NCI-H2171 treated with DMSO at 0.1 percent for 48 hours (cell line): ENCODE results near the gene SCAMP1.
"Not testable (repeated sequence)": the region's sequence is repeated elsewhere in the genome, so short reads cannot be mapped to it uniquely, and the experiment has no call there.

ENCODE experiments used
- DNase-seq: peaks from one replicate; lab custom pipeline; 2025; lab: John Stamatoyannopoulos, UW

The SCAMP1 gene

DNA sequence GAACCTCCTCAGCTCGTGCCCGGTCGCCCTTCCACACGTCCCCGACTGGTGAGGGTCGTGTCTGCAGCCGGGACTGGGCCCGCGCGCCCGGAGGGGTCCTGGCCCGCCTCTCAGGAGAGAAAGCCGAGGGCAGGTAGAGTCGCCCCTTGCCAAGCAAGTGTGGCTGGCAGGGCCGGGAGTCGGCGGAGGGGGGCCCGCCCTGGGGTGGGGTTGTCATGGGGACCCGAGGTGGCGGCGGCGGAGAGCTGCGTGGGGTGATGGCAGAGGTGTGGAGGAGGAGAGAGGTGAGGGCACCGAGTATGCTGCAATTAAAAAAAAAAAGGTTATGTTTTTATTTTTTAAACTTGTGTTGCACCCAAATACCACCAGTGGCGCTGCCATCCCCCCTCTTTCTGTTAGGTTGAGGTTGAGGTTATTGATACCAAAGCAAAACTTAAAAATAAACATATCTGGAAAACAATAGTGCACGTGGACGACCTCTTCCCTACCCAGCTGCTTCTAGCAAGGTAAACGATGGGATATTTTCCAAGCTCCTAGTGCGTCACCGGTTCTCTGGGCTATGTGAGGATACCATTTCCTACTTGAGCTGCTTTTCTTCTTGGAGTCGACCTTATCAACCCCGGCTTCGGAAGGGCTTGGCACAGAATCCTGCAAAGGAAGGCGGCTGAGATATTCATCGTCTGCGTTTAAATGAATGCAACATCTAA is 660 bp downstream of the SCAMP1 start:
- DNase-seq, result peak; percentile 82

GRCh38 chr5:78361631-78361993 is 1.2 kb downstream of the SCAMP1 start:
- DNase-seq, result no peak

DNA sequence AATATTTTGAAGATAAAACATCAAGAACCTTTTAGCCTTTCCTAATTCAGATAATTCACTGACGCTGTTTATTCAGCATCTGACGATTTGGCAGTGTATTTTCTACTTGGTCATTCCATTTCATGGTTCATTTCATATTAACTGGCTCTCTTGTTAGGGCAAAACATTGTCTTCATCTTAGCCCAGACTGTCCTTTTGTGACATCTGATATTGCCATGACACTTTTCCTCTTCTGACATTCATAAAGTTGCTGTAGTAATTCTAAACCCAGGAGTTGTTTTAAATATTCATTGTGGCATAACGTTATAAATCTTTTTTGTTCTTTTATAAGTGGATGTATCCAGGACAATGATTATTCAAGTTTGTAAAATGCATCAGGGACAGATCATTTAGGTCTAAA is 1.8 kb downstream of the SCAMP1 start:
- DNase-seq, result peak; percentile 7

GRCh38 chr5:78364005-78364404 is 3.6 kb downstream of the SCAMP1 start:
- no peak for DNase-seq

- DNase-seq, result peak; percentile 55
These were observed 7.0 kb downstream of the SCAMP1 start for GRCh38 chr5:78367318-78367991.

DNA sequence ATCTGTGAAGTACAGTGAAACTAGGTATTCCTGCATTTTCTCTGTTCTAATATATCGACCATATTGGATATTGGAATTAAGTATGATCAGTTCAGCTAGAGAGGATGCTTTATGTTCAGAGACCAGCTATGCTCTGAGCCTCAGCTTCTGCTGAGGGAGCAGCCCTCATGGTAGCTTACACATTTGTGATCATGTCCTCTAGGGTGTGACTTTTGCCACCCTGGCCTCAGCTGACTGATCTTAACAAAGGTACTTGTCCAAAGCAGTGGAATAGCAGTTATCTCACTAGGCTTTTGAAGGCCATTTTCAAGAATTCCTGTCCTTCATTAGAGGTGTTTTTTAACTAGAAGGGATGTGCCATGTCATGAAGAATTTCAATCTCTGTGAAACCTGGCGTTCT is 9.3 kb downstream of the SCAMP1 start:
- no peak for DNase-seq

- DNase-seq, result no peak
These were observed 12.8 kb downstream of the SCAMP1 start for GRCh38 chr5:78373231-78373630.

DNA sequence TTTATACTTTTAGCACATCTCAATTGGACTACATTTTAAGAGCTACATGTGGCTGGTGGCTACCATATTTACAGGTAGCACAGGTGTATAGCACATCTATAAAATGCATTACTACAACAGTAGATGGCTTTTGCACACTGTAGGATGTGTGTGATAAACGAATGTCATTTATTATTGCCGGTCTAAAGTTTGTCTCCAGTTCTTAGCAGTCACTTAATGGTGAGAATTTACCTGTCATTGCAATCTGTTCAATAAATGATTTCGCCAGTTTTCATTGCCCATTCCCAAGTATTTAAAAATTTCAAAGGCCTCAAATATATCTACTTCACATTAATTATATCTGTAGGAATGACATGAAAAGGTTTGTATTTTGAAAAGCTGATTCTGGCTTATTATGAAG is 15.9 kb downstream of the SCAMP1 start:
- no peak for DNase-seq

- DNase-seq, result no peak
These were observed 16.8 kb downstream of the SCAMP1 start for GRCh38 chr5:78377056-78377717.

DNA sequence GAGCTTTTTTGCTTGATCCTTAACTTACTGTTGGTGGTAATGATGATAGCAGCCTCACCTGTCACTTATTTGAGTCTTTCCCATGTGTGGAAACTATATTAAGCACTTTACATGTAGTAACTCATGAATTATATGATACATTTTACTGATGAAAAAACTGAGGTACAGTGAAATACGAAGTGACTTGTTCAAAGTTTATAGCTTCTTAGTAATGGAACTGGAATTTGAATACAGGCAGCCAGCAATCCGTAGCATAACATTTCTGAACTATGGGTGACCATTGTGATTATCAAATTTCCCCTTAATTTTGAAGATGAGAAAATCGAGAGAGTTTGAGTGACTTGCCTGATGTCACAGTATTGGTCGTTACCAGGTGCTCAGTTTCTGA is 17.3 kb downstream of the SCAMP1 start:
- no peak for DNase-seq

- peak; percentile 44 for DNase-seq
These were observed 27.2 kb downstream of the SCAMP1 start for GRCh38 chr5:78387468-78388153.

DNA sequence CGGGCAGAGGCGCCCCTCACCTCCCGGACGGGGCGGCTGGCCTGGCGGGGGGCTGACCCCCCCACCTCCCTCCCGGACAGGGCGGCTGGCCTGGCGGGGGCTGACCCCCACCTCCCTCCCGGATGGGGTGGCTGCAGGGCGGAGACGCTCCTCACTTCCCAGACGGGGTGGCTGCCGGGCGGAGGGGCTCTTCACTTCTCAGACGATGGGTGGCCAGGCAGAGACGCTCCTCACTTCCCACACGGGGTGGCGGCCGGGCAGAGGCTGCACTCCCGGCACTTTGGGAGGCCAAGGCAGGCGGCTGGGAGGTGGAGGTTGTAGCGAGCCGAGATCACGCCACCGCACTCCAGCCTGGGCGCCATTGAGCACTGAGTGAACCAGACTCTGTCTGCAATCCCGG is 30.9 kb downstream of the SCAMP1 start:
- DNase-seq, result not testable (repeated sequence)

GRCh38 chr5:78397831-78398230 is 37.4 kb downstream of the SCAMP1 start:
- no peak for DNase-seq

DNA sequence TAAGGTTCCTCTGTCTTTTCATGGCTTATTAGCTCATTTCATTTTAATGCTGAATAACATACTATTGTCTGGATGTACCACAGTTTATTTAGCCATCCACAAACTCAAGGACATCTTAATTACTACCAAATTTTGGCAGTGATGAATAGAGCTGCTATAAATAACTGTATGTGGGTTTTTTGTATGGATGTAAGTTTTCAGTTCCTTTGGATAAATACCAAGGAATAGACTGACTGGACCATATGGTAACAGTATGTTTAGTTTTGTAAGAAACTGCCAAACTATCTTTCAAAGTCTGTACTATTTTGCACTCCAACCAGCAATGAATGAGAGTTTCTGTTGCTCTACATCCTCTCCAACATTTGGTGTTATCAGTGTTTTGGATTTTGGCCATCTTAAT is 38.7 kb downstream of the SCAMP1 start:
- DNase-seq, result no peak

DNA sequence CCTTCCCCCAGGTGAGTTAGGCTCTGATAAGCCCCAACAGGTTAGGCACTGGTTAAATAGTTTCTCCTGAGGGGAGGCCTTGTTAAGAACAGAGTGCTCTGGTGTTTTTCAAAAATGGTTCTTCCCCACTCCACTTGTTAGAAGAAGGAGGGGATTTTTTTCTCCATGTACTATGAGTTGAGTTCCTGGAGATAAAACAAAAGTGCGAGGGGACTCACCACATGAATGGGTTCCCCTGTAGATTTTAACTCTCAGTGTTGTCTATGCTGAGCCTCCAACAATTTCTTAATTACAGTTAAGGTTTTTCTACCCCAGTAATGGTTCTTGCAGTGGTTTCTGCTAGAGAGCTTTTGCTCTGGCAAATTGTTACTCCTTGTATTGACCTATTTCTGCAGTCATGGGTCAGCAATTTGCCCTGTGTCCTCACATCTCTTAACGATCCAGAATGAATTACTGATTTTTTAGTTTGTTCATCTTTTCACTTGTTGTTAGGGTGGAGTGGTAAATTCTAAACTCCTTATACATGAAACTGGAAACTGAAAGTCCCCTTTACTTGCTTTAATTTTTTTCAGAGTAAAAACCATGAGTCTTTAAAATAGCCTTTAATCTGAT is 44.4 kb downstream of the SCAMP1 start:
- no peak for DNase-seq

DNA sequence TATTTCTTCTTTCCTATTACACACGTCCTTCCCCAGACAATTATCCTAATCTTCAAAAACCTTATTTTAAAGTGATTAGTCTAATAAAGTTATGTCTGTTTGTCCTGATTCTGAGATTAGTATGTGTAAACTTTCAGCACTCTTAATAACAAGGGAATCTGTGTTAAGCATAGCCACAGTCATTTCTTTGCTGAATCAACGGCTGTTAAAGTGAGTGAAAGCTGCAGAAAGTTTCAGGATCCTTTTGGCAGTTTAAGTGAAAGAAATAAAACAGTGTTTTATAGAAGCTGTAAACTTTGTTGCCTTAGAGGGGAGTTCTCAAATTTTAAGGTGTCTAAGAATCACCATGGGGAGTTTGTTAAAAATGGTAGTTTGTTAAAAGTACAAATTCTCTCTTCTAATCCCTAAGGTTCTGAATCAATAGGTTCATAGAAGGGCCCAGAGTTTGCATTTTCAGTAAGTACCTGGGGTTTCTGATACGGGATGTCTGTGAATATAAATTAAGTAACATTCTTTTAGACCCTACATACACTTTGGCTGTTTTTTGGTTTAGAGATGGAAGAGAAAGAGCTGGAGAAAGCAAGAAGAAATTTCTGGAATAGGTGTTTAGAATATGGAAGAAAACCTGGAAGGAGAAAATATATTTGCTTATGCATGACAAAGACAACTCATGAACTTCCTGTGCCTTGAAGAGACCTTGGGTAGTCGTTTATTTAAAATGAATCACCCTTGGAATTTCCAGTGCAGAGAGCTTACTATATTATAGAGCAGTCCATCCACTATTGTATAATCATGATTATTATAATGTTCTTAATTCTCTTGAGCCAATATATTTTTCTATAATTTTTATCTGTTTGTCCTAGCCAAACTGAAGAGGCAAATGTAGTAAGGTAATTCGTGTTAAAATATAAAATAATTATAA is 45.7 kb downstream of the SCAMP1 start:
- DNase-seq, result no peak

DNA sequence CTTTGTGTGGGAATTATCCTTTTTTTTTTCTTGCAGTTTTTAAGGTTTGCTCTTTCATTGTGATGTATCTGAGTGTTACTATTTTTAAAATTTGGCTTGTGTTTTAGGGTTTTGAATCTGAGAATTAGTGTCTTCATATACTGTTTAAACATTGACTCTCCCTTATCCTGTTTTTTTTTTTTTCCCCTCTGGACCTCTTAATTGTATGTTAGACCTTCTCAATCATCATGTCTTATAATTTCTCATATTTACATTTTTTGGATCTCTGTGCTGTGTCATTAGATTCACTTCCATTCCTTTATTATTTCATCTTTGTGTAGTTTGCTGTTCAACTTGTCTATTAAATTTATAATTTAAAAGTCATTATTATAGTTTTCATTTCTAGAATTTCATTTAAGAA is 47.0 kb downstream of the SCAMP1 start:
- no peak for DNase-seq

DNA sequence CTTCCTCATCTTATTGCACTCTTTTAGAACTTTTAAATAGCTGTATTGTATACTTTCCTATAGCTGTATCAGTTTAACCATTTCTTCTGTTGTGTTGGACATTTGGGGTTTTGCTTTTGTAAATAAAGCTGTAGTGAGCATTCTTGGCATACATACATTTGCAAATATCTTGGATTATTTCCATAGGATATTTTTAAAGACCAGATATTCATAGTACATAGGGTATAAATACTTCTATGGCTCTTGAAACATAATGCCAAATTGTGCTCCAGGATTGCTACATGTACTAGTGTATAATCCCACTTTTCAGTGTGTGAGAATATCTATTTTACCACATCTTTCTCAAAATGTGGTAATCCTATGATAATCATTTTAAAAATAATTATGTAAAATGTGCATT is 51.2 kb downstream of the SCAMP1 start:
- no peak for DNase-seq

DNA sequence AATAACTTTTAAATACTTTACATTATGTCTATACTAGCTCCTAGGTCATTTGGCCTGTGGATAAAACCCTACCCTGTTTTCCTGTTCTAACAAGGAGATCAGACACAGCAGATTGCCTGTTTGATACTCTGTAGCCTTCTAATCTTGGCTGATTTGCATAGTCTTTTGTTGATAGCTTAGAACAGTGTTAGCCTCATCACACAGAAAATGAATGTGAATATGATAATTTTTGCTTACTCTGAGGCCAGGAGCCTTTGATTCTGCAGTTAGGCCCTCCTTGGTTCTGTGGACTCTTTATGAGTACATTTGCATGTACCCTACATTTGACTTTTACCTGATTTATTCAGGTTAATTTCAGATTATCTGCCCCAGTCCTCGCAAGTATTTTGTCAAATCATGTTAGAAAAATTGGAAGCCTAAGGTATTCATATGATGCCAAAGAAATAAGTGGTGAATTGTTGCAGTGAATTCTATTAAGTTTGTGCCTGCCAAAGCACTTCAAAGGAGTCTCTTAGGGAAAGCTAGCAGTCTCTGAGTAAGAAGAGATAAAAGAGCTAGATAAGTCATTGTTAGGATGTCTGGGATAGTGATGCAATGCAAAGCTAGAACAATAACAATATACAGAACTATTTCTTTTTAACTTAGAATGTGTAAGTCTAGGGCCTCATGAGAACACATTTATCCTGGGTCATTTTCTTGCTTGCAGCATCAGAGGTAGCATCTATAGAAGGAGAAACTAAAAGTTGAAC is 56.4 kb downstream of the SCAMP1 start:
- DNase-seq, result no peak

DNA sequence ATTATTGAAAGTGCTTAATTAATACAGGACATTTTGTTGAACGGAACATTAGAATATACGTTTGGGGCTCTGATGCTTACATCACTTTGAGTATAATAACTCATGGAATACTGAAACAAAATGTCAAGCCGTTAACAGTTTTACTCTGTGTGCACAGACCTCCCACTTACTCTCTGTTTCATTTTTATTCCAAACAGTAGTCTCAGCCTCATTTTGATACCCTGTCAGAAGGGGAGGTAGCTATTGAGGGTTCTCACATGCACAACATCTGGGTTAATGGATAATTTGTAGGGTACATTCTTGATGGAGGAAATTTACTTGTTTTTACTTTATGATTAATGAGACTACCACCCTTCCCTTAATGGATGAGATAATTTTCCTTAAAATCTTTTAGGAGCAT is 59.0 kb downstream of the SCAMP1 start:
- DNase-seq, result no peak

- no peak for DNase-seq
These were observed 60.1 kb downstream of the SCAMP1 start for GRCh38 chr5:78420548-78420947.
